Occipital lobe (tissue), 2 donors: ENCODE measurements around the gene GLTP. TPM values are rescaled to one million over a fixed set of nuclear protein-coding genes. Genes with fewer than 3 reads are reported as not detected.
"Not testable (repeated sequence)": the region's sequence is repeated elsewhere in the genome, so short reads cannot be mapped to it uniquely, and the experiment has no call there.

ENCODE experiments used
- DNase-seq: peaks from one replicate; lab custom pipeline; 2025; lab: John Stamatoyannopoulos, UW
- total RNA-seq: library from RNA; depleted of rRNA; stranded (reverse); fragments of >200 nt; gene quantifications from one replicate; pipeline ENCODE4 v1.2.3, GENCODE V29; 2014

The GLTP gene
- total RNA-seq, 1 donor from 2014 or later, result 15.6 TPM

- no peak for DNase-seq
Observed at GRCh38 chr12:109902891-109903418, 22.6 kb upstream of the GLTP start.

DNA sequence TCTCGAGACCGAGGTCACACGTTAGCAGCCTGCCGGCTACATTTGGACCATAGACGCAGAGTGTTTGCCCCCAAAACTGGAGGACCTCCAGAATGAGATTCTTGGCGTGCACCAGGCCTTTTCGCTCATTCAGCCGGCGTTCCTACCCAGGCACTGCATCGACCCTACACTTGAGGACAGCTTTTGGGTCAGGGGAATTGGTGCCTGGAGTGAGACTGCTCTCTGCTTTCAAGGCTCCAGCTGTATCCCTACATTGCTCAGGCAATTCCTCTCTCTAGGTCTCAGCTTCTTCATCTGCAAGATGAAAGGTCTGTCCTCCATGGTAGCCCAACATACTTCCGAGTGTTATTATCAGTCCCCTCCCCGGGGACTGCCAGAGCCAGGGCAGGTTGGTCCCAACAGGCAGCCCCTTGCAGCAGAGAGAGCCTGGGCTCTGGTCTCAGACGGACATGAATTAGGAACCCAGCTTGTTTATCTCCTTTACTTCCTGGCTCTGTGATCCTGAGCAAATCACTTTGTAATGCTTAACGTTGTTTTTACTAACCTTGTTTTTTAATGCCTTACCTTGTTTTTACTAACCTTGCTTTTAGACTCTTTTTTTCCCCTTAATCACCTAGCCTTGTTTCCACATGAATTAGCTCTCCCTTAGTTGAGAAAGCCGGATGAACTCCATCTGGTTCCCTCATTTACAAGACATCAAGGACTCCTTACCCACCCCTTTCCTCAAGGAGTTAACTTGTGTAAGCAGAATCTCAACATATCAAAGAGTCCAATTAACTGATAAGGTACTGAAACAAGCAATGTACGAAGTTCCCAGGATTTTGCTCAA is 20.6 kb upstream of the GLTP start:
- DNase-seq, result no peak

DNA sequence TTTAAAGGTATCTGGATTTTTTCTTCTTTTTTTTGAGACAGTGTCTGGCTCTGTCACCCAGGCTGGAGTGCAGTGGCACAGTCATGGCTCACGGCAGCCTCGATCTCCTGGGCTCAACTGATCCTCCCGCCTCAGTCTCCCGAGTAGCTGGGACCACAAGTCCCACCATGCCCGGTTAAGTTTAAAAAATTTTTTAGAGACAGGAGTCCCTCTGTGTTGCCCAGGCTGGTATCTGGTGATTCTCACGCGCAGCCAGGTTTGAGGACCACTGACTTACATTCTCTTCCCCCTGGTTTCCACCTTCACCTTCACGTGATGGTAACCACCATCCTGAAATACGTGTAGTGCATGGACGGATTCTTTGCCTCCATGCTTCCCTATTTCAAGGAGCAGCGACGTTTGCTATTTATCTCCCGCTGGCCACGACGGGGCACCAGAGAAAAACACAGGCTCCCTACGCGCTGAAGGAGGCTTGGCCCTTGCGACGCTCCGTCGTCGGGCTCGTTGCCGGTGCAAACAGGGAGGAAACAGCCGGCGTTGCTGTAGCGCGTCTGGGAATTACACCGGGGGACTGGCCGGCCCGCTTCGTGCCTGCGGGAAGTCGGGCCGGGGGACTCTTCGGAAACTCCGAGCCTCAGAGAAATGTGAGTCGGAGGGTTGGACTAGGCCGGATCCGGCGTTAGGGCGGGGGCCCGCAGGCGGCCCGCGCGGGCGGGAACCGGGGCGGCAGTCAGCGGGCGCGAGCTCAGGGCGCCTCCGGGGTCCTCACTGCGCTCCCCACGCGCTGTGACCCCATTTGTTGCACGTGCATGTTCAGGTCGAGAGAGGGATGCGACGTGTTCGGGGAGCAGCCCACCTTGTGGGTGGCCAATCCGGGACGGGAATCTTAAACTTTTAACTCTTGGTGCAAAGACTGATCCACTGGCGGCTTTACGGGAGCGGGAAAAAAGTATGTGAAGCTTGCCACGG is 19.7 kb upstream of the GLTP start, which contains the start of gene TCHP:
Gene TCHP (plus strand): TSS at position 492 of the 969 bp plus-strand sequence. CDS start 2,753 bp downstream, outside the sequence.
- peak; percentile 78 for DNase-seq

GRCh38 chr12:109899345-109899744 is 19.0 kb upstream of the GLTP start:
- not testable (repeated sequence) for DNase-seq

DNA sequence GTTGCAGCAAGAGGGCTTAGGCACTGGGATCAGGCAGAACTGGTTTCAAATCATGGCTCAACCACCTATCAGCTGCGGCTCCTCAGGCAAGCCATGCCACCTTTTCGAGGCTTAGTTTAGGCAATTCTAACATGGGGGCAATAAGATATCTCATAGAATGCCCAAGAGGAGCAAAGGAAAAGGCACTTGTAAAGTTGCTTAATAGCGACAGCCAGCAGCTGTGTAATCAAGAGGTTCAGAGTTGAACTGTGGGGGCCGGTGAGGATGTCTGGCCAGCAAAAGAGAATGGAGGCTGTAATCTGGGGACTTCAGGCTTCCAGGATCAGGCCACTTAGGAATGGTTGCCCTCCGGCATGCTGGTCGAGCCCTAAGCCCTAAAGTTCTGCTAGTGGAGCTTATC is 16.7 kb upstream of the GLTP start:
- no peak for DNase-seq

- DNase-seq, result no peak
Observed at GRCh38 chr12:109896188-109896587, 15.8 kb upstream of the GLTP start.

GRCh38 chr12:109894939-109895338 is 14.6 kb upstream of the GLTP start:
- no peak for DNase-seq

GRCh38 chr12:109893261-109893995 is 13.1 kb upstream of the GLTP start:
- DNase-seq, result no peak

DNA sequence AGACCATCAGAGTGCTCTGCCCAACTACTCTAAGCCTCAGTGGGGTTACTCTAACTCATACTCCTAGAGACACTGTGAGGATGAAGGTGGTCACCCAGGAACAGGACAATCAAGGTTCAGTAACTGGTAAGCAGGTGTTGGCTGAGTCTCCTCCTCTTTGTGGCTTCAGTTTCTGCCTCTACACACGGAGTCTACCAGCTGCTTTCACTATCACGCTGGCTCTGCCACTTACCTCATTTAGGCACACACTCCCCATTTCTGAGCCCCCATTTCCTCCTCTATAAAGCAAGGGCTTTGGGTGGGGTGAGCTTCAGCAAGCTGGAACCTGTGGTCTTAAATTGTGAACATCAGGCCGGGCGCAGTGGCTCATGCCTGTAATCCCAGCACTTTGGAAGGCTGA is 12.4 kb upstream of the GLTP start:
- no peak for DNase-seq

DNA sequence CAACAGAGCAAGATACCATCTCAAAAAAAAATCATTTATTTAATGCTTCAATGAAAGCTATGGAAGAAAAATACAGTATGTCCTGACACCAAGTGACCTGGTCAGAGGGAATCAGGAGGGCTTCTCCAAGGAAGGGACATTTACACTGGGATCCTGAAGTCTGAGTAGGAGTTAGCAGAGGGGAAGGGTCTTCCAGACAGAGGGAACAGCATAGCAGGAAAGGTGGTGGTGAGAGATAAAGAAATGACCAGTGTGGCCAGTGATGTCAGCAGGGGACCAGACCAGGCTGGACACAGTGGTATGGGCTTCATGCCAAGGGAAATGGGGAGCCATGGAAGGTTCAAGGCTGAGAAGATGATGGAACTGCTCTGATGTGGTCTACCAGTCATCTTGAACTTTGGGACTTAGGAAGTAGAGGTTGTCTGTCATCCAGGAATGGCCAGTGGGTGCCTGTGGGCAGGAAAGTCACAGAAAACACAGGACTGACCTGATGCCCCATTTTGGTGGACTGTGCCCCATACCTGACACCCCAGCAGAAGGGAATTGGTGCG is 11.9 kb upstream of the GLTP start:
- no peak for DNase-seq

DNA sequence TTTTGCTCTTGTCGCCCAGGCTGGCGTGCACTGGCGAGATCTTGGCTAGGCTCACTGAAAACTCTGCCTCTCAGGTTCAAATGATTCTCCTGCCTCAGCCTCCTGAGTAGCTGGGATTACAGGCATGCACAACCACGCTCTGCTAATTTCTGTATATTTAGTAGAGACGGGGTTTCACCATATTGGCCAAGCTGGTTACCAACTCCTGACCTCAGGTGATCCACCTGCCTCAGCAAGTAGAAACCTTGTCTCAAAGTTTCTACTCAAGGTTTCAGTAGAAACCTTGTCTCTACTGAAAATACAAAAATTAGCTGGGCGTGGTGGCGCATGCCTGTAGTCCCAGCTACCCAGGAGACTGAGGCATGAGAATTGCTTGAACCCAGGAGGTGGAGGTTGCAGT is 11.4 kb upstream of the GLTP start:
- not testable (repeated sequence) for DNase-seq

- no peak for DNase-seq
Observed at GRCh38 chr12:109890620-109891170, 10.4 kb upstream of the GLTP start.

DNA sequence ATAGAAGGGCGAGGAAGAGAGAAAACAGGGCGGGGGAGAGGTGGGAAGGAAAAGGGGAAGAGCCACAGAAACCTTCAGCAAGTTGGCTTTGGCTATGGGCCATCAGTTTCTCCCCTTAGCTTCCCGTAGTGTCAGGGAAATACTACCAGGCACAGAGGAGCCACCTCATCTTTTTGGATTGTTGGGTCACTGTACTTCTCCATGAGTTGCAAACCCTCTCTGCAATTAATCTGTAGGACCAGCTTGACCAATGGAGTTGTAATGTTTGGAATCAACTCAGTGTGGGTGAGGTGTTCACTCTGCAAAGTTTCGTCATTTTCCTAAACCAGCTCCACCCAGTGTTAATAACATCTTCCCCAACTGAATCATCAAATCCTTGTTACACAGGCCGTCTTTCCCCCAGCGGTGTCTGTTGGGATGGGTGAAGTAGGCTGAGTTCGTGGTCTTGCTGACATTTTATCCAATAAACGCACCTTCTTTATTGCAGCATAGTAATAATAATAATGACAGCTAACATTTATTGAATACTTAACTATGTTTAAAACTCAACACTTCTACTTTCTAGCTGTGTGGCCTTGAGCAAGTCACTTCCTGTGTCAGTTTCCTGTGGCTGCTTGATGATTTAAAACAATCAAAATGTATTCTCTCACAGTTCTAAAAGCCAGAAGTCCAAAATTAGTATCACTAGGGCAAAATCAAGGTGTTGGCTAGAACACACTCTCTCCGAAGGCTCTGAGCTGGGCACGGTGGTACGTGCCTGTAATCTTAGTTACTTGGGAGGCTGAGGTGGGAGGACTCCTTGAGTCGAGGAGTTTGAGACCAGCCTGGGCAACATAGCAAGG is 8.1 kb upstream of the GLTP start:
- no peak for DNase-seq

GRCh38 chr12:109885616-109886015 is 5.3 kb upstream of the GLTP start:
- no peak for DNase-seq

GRCh38 chr12:109883461-109883860 is 3.1 kb upstream of the GLTP start:
- no peak for DNase-seq

DNA sequence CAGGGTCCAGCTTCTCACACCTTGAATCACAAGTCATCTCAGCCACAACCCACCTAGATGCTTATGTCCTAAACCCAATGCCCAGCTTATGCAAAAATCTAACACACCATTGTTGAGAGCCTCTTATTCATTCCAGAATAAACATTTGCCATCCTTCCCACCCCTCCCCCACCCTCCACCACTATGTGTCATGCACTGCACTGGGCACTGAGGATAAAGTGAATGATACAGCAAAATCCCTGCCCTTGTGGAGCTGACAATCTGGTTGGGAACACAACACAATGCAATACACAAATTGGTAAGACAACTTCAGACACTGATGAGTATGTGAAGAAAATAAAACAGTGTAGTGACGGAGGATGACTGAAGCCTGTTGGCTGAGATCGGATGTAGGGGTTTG is 1.4 kb upstream of the GLTP start:
- no peak for DNase-seq

DNA sequence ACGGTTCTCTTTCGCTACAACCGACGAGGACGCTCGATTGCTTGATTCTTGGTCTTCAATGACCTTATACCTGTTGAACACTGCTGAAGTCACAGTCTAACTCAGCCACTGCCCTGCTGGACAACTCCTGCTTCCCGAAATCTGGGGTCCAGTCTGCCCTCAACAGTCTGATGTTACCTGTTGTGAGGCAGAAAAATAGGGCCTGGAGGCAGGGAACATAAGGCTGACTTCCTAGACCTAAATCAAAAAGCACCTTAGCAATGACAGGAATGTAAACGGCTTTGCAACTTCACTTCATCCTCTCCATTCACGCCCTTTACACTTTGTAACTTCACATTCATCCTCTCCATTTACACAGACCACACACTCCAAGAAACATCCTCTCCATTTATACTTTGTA is 597 bp upstream of the GLTP start:
- DNase-seq, result no peak

DNA sequence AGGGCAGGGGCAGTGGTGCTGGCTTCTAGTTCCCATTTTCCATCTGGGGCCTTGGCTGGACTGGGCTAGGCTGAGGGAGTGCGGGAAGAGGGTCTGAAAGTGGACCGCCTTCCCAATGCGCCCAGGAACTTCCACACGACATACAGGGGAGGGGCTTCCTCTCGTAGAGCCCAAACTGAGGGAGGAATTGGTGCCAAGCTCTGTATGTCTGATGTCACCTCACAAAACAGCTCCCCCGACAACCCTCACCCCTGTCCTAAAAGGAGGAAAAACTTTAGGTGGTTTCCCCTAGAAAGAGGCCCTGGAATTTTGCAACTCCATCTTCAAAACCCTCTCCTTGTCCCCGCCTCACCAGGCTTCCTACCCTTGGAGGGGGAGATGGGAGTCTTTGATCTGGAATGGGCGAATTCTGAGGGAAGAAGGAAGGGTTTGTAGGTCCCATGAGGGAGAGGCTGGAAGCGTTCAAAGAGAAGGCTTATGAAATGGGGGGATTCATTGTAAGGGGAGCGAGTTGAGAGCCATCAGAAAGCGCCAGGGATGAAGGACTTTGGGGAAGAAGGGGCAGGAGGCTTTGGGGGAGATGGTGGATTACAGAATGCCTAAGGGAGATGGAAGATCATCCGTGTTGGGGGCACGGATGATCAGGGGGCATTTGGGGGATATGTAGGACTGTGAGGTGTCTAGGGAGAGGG is 844 bp downstream of the GLTP start:
- no peak for DNase-seq

- no peak for DNase-seq
Observed at GRCh38 chr12:109878749-109879148, 1.6 kb downstream of the GLTP start.
